Astrocyte (in vitro differentiated cells and primary cell): ENCODE results near the gene MYH15.

Experiments used
- CTCF ChIP-seq: IDR thresholded peaks from 2 replicates; pipeline ENCODE4 v1.5.1; 2011; ENCODE audit warnings: low read depth, mild to moderate bottlenecking, inconsistent platforms, low read length, moderate library complexity; ENCODE audit not compliant: insufficient read depth
- EZH2 ChIP-seq: IDR thresholded peaks from 2 replicates; pipeline ENCODE4 v1.6.1; 2012; ENCODE audit warnings: mild to moderate bottlenecking, low read length, inconsistent platforms; ENCODE audit not compliant: insufficient read depth

- no peak for TF ChIP-seq CTCF
- no peak for TF ChIP-seq EZH2
Observed at GRCh38 chr3:108497271-108497670, 13.1 kb downstream of the MYH15 start.
